Measurements from ENCODE around the gene PTPN1. TPM values are rescaled to one million over a fixed set of nuclear protein-coding genes. Genes with fewer than 3 reads are reported as not detected.
A peak's percentile ranks its signal among the peaks of the same experiment; 100 is the strongest.

Gene PTPN1
- polyA plus RNA-seq, 3 donors = 12.4 to 21.4 (median 19.1) TPM

DNA sequence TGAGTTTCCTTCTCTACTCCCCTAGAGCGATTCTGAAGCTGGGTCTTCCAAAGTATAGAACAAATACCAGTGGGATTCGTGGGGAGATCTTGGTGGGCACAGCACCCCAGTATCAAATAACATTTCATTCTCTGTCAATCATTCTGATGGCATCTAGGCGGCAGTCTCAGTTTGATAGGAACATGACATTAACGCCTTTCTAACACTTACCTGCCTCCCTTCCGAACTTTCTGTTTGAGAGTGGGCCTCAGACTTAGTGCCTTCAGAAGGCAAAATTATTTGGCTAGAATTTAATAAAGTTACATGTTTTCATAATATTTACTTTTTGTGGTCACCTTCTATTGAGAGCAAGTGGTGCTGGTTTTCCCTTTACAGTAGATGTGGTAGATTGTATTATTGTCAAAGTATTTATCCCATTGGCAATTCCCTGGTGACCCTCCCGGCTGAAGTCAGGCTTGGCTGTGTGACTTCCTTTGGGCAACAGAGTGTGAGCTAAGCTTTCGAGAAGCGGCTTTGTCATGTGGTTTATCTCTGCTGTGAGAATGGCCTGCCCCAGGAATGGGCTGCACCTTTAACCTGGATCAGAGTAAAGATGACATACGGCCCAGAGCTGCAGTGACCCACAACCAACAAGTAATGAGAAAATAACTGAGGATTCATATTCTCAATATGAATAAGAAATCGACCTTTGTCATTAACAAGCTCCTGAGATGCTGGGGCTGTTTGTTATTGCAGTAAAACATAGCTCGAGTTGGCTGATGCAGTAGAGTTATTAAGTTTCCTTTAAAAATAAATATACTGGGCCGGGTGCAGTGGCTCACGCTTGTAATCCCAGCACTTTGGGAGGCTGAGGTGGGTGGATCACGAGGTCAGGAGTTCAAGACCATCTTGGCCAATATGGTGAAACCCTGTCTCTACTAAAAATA is 45.2 kb upstream of the PTPN1 start:
- Histone ChIP-seq H3K27ac (ENCODE audit: low read depth in 1 of 2, low read length in 2 of 2) (no peak overlapping the region), H3K4me2 (replicated peaks; ENCODE audit: extremely low read depth, low read length, poor library complexity, severe bottlenecking) (peak overlapping the region; percentile 40), H3K9me3 (replicated peaks in 1 of 2; ENCODE audit: control insufficient read depth in 1 of 2, insufficient read depth in 1 of 2, low read length in 2 of 2) (no peaks in the 10 kb centered on the region), H2AFZ (ENCODE audit: insufficient read depth, low read depth, low read length, poor library complexity, severe bottlenecking) (peak overlapping the region; percentile 62), H3K27me3 (ENCODE audit: control insufficient read depth in 2 of 2, insufficient read depth in 2 of 2, low read length in 2 of 2) (no peaks in the 10 kb centered on the region), H3K4me3 (replicated peaks in 1 of 3; ENCODE audit: low read depth in 2 of 3, low read length in 3 of 3) (peak overlapping the region in 1 of 3 experiments; percentile 51), H3K4me1 (ENCODE audit: control insufficient read depth in 1 of 2, insufficient read depth in 2 of 2, low read length in 2 of 2) (peaks cover 23 to 28% of the 10 kb centered on the region in 2 donors), H3K36me3 (replicated peaks in 1 of 2; ENCODE audit: control insufficient read depth in 1 of 2, insufficient read depth in 2 of 2, low read length in 2 of 2) (no peaks in the 10 kb centered on the region), H3K9ac (ENCODE audit: insufficient read depth, low read length, poor library complexity, severe bottlenecking) (no peak overlapping the region), H4K20me1 (ENCODE audit: insufficient read depth, low read length) (no peaks in the 10 kb centered on the region), H3K79me2 (ENCODE audit: insufficient read depth, low read length) (no peaks in the 10 kb centered on the region)
- no peak for DNase-seq
- intact Hi-C loops (cut with micrococcal nuclease) = loop anchor here (5.0 to 10.0 kb wide), 2 partner anchors 193 to 350 kb away; partner anchors contain the start of gene UBE2V1 (in 1 of the 2)
- H3K4me3 Mint-ChIP-seq = peak overlapping the region; percentile 58 to 79
- H3K36me3 Mint-ChIP-seq = no peaks in the 10 kb centered on the region
- no peak overlapping the region for H3K27ac Mint-ChIP-seq
- TF ChIP-seq, protein P1, sequence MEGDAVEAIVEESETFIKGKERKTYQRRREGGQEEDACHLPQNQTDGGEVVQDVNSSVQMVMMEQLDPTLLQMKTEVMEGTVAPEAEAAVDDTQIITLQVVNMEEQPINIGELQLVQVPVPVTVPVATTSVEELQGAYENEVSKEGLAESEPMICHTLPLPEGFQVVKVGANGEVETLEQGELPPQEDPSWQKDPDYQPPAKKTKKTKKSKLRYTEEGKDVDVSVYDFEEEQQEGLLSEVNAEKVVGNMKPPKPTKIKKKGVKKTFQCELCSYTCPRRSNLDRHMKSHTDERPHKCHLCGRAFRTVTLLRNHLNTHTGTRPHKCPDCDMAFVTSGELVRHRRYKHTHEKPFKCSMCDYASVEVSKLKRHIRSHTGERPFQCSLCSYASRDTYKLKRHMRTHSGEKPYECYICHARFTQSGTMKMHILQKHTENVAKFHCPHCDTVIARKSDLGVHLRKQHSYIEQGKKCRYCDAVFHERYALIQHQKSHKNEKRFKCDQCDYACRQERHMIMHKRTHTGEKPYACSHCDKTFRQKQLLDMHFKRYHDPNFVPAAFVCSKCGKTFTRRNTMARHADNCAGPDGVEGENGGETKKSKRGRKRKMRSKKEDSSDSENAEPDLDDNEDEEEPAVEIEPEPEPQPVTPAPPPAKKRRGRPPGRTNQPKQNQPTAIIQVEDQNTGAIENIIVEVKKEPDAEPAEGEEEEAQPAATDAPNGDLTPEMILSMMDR (IDR thresholded peaks at IDR 0.05) = no peak
- H3K4me1 Mint-ChIP-seq = peaks cover 27% of the 10 kb centered on the region
- H3K27me3 Mint-ChIP-seq (ENCODE audit: low read depth in 3 of 3) = peaks cover 0 to 8% (median 5%) of the 10 kb centered on the region in 3 donors
- WGBS (ENCODE audit: insufficient coverage) = 50% methylated on average over 2 of the region's 14 CpGs
- no peaks in the 10 kb centered on the region for H3K9me3 Mint-ChIP-seq

DNA sequence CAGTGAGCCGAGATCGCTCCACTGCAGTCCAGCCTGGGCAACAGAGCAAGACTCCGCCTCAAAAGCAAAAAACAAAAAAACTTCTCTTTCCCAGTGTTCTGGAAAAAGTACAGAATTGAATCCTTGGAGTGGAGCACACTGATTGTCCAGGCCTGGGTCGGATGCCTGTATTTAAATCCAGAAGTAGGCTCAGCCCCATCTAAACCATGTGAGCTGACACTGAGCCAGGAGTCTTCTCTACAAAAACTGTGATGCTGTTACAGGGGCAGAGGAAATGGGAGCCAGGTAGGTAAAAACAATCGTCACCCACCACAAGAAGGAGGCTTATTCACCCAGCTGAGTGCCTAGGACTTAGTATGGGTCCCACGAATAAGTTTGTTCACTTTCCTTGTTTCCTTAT is 43.0 kb upstream of the PTPN1 start:
- no peaks in the 10 kb centered on the region for H3K9me3 Mint-ChIP-seq
- H3K27me3 ChIP-seq (ENCODE audit: control insufficient read depth in 2 of 2, insufficient read depth in 2 of 2, low read length in 2 of 2) = no peaks in the 10 kb centered on the region
- no peaks in the 10 kb centered on the region for H3K36me3 ChIP-seq (replicated peaks in 1 of 2; ENCODE audit: control insufficient read depth in 1 of 2, insufficient read depth in 2 of 2, low read length in 2 of 2)
- no peak for DNase-seq
- no peaks in the 10 kb centered on the region for H3K9me3 ChIP-seq (replicated peaks in 1 of 2; ENCODE audit: control insufficient read depth in 1 of 2, insufficient read depth in 1 of 2, low read length in 2 of 2)
- peaks cover 38% of the 10 kb centered on the region for H3K4me1 Mint-ChIP-seq
- H3K9ac ChIP-seq (ENCODE audit: insufficient read depth, low read length, poor library complexity, severe bottlenecking) = no peak overlapping the region
- WGBS (ENCODE audit: insufficient coverage) = 83% methylated on average over 1 of the region's 6 CpGs
- no peak overlapping the region for H3K4me3 Mint-ChIP-seq
- H3K36me3 Mint-ChIP-seq = no peaks in the 10 kb centered on the region
- no peak overlapping the region for H3K27ac Mint-ChIP-seq
- no peak overlapping the region for H2AFZ ChIP-seq (ENCODE audit: insufficient read depth, low read depth, low read length, poor library complexity, severe bottlenecking)
- no peak overlapping the region for H3K4me2 ChIP-seq (replicated peaks; ENCODE audit: extremely low read depth, low read length, poor library complexity, severe bottlenecking)
- no peaks in the 10 kb centered on the region for H4K20me1 ChIP-seq (ENCODE audit: insufficient read depth, low read length)
- H3K27me3 Mint-ChIP-seq (ENCODE audit: low read depth in 3 of 3) = peaks cover 0 to 8% (median 5%) of the 10 kb centered on the region in 3 donors
- peaks cover 26% of the 10 kb centered on the region in 2 donors for H3K4me1 ChIP-seq (ENCODE audit: control insufficient read depth in 1 of 2, insufficient read depth in 2 of 2, low read length in 2 of 2)
- no peaks in the 10 kb centered on the region for H3K79me2 ChIP-seq (ENCODE audit: insufficient read depth, low read length)
- intact Hi-C loops (cut with micrococcal nuclease) = loop anchor here in 1 of 2 donors (10.0 kb wide), 1 partner anchor 352 kb away; the partner anchor contains the start of gene UBE2V1
- TF ChIP-seq, protein P1 (IDR thresholded peaks at IDR 0.05) = no peak
- H3K27ac ChIP-seq (ENCODE audit: low read depth in 1 of 2, low read length in 2 of 2) = no peak overlapping the region
- no peak overlapping the region for H3K4me3 ChIP-seq (replicated peaks in 1 of 3; ENCODE audit: low read depth in 2 of 3, low read length in 3 of 3)
